Hair follicle dermal papilla cell (primary cell): ENCODE data around the gene TIMM8B. TPM values are rescaled to one million over a fixed set of nuclear protein-coding genes. Genes with fewer than 3 reads are reported as not detected.

Source experiments
- small RNA-seq: library from RNA; depleted of rRNA; stranded (forward); fragments of <200 nt; gene quantifications from one replicate; pipeline ENCODE3, GENCODE V24; 2012
- total RNA-seq: library from RNA; depleted of rRNA; stranded (reverse); fragments of >200 nt; gene quantifications from 2 replicates; pipeline ENCODE4 v1.2.3, GENCODE V29; 2012

Gene TIMM8B, protein sequence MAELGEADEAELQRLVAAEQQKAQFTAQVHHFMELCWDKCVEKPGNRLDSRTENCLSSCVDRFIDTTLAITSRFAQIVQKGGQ
- 17.7 and 21.9 TPM in 2 replicates for total RNA-seq

DNA sequence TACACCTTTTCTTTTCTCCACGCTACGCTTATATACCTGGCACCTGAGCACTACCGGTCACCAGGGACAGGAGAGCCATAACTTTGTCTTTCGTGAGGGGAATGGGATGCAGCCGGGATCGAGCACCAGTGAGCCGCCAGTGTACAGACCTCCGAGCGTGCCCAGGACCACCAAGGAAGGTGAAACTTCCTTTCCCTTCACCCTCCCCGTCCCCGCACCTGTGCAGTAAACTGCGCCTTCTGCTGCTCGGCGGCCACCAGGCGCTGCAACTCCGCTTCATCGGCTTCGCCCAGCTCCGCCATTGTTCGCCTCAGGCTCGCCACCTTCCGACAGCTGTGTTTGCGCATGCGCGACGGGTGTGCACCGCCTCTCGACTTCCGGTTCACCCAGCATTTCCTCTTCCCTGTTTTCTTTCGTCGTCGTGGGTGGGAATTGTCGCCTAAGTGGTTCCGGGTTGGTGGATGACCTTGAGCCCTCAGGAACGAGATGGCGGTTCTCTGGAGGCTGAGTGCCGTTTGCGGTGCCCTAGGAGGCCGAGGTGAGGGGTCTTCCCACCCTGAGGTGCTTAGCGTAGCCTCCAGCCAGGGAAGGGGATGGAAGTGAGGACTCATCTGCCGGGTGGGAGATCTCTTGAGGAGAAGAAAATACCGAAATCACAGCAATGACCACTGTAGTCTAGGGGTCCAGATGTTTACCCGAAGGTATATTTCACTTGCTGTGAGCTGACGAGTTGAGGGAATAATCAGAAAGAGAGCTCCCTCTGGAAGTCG lies at the start of gene TIMM8B, which contains the start of gene SDHD:
TIMM8B (minus strand) TSS at position 335 of the 770 bp plus-strand sequence; CDS start at position 302, 33 bp downstream.
SDHD (plus strand) TSS at position 452 of the 770 bp plus-strand sequence; CDS start at position 487, 35 bp downstream.

DNA sequence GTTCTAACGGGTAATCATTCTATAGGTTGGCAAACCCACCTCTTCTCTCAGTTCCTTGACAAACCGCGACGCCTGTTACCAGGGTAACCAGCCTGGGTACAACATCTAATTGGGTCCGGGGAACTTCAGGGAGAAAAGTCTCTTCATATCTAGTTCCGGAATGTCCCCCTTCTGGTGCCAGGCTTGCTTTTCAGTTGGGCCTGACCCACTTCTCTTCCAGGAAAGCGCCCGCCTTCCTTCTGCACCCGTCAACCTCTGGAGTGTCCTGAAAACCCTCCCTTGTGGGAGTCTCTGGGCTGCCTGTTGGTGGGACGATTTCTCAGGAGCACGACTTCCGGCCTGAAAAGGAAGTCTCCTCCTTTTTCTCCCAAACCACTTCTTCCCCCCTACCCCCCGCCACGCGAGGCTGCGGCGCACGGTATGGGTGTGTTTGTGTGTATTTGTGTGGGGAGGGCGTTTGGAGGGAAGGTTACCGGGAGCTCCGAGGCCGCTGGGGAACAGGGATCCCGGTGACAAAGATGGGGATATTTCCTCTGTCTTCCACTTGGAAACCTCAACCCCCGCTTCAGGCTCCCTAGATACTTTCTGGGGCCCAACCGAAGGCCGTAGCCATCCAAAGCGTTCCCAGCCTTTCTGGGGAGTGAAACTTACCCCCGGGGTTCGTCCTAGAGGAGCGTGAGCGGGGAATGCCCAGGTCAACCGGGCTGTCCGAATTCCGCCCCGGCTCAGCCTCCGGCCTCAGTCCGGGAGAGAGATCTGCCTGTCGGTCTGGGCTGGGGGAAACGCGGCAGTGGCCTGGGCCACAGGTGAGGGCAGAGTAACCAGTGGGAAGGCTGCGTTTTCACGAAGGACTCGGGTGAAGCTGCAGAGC lies 12.4 kb downstream of the TIMM8B start, which contains the start of the genes NKAPD1 and PIH1D2:
NKAPD1 (plus strand) TSS at position 359 of the 871 bp plus-strand sequence. CDS start 1,276 bp downstream, outside the sequence.
PIH1D2 (minus strand) TSS at position 77 of the 871 bp plus-strand sequence. CDS start 843 bp downstream, outside the sequence.

Small RNA genes within 50 kb of the gene (small RNA-seq; reads per million reads assigned to genes)
- gene AP000907.3 = not detected

Other genes with a start within 250 kb of the TIMM8B start
- 38.8 and 41.2 TPM in 2 replicates for gene ALG9, start 215.2 kb downstream of the TIMM8B start, total RNA-seq
- 2.1 and 2.4 TPM in 2 replicates for gene FDXACB1, start 207.6 kb downstream of the TIMM8B start, total RNA-seq
- 3.8 and 3.9 TPM in 2 replicates for gene CFAP68, start 207.2 kb downstream of the TIMM8B start, total RNA-seq
- 35.2 and 47.7 TPM in 2 replicates for gene CRYAB, start 175.0 kb downstream of the TIMM8B start, total RNA-seq
- 0.49 and 2.6 TPM in 2 replicates for gene HSPB2, start 174.0 kb downstream of the TIMM8B start, total RNA-seq
- gene C11orf52, start 167.8 kb downstream of the TIMM8B start, total RNA-seq = 0.49 and 1.3 TPM in 2 replicates
- 31.5 and 32.9 TPM in 2 replicates for gene DIXDC1, start 149.4 kb downstream of the TIMM8B start, total RNA-seq
- 33.3 and 41.1 TPM in 2 replicates for gene DLAT, start 61.3 kb downstream of the TIMM8B start, total RNA-seq
- gene PIH1D2, start 12.7 kb downstream of the TIMM8B start, total RNA-seq = 2.9 and 3.9 TPM in 2 replicates
- 22.3 and 25.5 TPM in 2 replicates for gene NKAPD1, start 12.5 kb downstream of the TIMM8B start, total RNA-seq
- gene SDHD, start 117 bp upstream of the TIMM8B start, total RNA-seq = 80.3 and 88.9 TPM in 2 replicates
- gene IL18, start 77.3 kb upstream of the TIMM8B start, total RNA-seq = 0.16 TPM in 1 of 2 replicates, not detected in the other
- 0.32 TPM in 1 of 2 replicates, not detected in the other for gene TEX12, start 80.6 kb upstream of the TIMM8B start, total RNA-seq
- 1.1 and 1.7 TPM in 2 replicates for gene BCO2, start 88.8 kb upstream of the TIMM8B start, total RNA-seq
- gene PTS, start 139.7 kb upstream of the TIMM8B start, total RNA-seq = 46.4 and 48.2 TPM in 2 replicates
- not detected in 2 replicates for gene PLET1, start 174.1 kb upstream of the TIMM8B start, total RNA-seq